CD14-positive monocyte (primary cell): ENCODE data around the gene FAT1. TPM values are rescaled to one million over a fixed set of nuclear protein-coding genes. Genes with fewer than 3 reads are reported as not detected.

ENCODE experiments used
- DNase-seq, 3 donors: peaks; one replicate each; pipeline ENCODE4 v3.0.0-alpha.2; 2011 to 2022
- H2AFZ ChIP-seq: 2 replicates; pipeline ENCODE4 v1.6.0; 2012; ENCODE audit warnings: mild to moderate bottlenecking, low read depth, low read length, inconsistent platforms; ENCODE audit not compliant: insufficient read depth, poor library complexity, severe bottlenecking
- H3K27ac ChIP-seq, 2 donors: 1 replicate in 1 of 2; 2 replicates in 1 of 2; pipeline ENCODE4 v1.5.1; 2012 to 2013; ENCODE audit warnings: low read length in 2 of 2, control low read depth in 1 of 2, inconsistent platforms in 1 of 2, low read depth in 1 of 2, mild to moderate bottlenecking in 1 of 2
- H3K27me3 ChIP-seq, 2 donors: one replicate each; pipeline versions ENCODE4 v1.6.0 to v1.6.1; 2011 to 2013; ENCODE audit warnings: low read length in 2 of 2; ENCODE audit not compliant: control insufficient read depth in 2 of 2, insufficient read depth in 2 of 2
- H3K36me3 ChIP-seq, 2 donors: replicated peaks in 1 of 2; 1 replicate in 1 of 2; 2 replicates in 1 of 2; pipeline versions ENCODE4 v1.5.1 to v1.6.1; 2012 to 2013; ENCODE audit warnings: low read length in 2 of 2, control low read depth in 1 of 2, inconsistent platforms in 1 of 2, mild to moderate bottlenecking in 1 of 2; ENCODE audit not compliant: insufficient read depth in 2 of 2, control insufficient read depth in 1 of 2
- H3K4me1 ChIP-seq, 2 donors: 1 replicate in 1 of 2; 2 replicates in 1 of 2; pipeline versions ENCODE4 v1.5.1 to v1.6.1; 2012 to 2013; ENCODE audit warnings: low read length in 2 of 2, control low read depth in 1 of 2, inconsistent platforms in 1 of 2, mild to moderate bottlenecking in 1 of 2, moderate library complexity in 1 of 2; ENCODE audit not compliant: insufficient read depth in 2 of 2, control insufficient read depth in 1 of 2
- H3K4me2 ChIP-seq: replicated peaks from 2 replicates; pipeline ENCODE3; 2012; ENCODE audit warnings: low read length, moderate library complexity, mild to moderate bottlenecking; ENCODE audit not compliant: poor library complexity, severe bottlenecking; ENCODE audit errors: extremely low read depth
- H3K4me3 ChIP-seq, 3 experiments: fragments of 200-600 bp in 1 of 3; sonication (generic) in 1 of 3; replicated peaks in 1 of 3; 1 replicate in 2 of 3; 2 replicates in 1 of 3; pipeline ENCODE4 v1.5.1; 2011 to 2013; ENCODE audit warnings: low read length in 3 of 3, mild to moderate bottlenecking in 3 of 3, control low read depth in 2 of 3, low read depth in 2 of 3, inconsistent platforms in 1 of 3, moderate library complexity in 1 of 3
- H3K79me2 ChIP-seq: 2 replicates; pipeline ENCODE4 v1.6.0; 2012; ENCODE audit warnings: mild to moderate bottlenecking, control low read depth, inconsistent platforms, low read length, moderate library complexity; ENCODE audit not compliant: insufficient read depth
- H3K9ac ChIP-seq: 2 replicates; pipeline ENCODE4 v1.6.0; 2017; ENCODE audit warnings: low read length, mild to moderate bottlenecking; ENCODE audit not compliant: insufficient read depth, poor library complexity, severe bottlenecking
- H3K9me3 ChIP-seq, 2 donors: replicated peaks in 1 of 2; 1 replicate in 1 of 2; 2 replicates in 1 of 2; pipeline versions ENCODE4 v1.5.1 to v1.6.1; 2012 to 2013; ENCODE audit warnings: low read length in 2 of 2, control low read depth in 1 of 2; ENCODE audit not compliant: control insufficient read depth in 1 of 2, insufficient read depth in 1 of 2
- H4K20me1 ChIP-seq: 2 replicates; pipeline ENCODE4 v1.6.0; 2012; ENCODE audit warnings: mild to moderate bottlenecking, low read length, control low read depth, moderate library complexity; ENCODE audit not compliant: insufficient read depth
- H3K27ac Mint-ChIP-seq, 7 donors: one replicate each; pipeline ENCODE4 v1.8.0; 2020; ENCODE audit warnings: mild to moderate bottlenecking in 7 of 7, mixed read lengths in 7 of 7, moderate library complexity in 6 of 7, inconsistent platforms in 2 of 7
- H3K27me3 Mint-ChIP-seq, 3 donors: one replicate each; pipeline ENCODE4 v1.8.0; 2021 to 2022; ENCODE audit warnings: low read depth in 3 of 3, mild to moderate bottlenecking in 3 of 3, mixed read lengths in 3 of 3, moderate library complexity in 3 of 3, inconsistent platforms in 1 of 3
- H3K36me3 Mint-ChIP-seq, 2 donors: one replicate each; pipeline ENCODE4 v1.8.0; 2020; ENCODE audit warnings: mixed read lengths in 2 of 2, inconsistent platforms in 1 of 2, mild to moderate bottlenecking in 1 of 2
- H3K4me1 Mint-ChIP-seq: one replicate; pipeline ENCODE4 v1.8.0; 2020; ENCODE audit warnings: mild to moderate bottlenecking, mixed read lengths
- H3K4me3 Mint-ChIP-seq, 2 donors: one replicate each; pipeline ENCODE4 v1.8.0; 2020; ENCODE audit warnings: mild to moderate bottlenecking in 2 of 2, mixed read lengths in 2 of 2, moderate library complexity in 1 of 2
- H3K9me3 Mint-ChIP-seq, 7 donors: one replicate each; pipeline ENCODE4 v1.8.0; 2020 to 2022; ENCODE audit warnings: mixed read lengths in 7 of 7, mild to moderate bottlenecking in 6 of 7, moderate library complexity in 6 of 7, inconsistent platforms in 2 of 7
- CTCF ChIP-seq: fragments of 200-600 bp; IDR thresholded peaks from one replicate; pipeline ENCODE4 v1.8.0; 2022; ENCODE audit warnings: antibody characterized with exemption, mild to moderate bottlenecking
- WGBS: methylation state at CpG from one replicate; pipeline ENCODE4 v1.1.5; 2013; ENCODE audit warnings: missing lambda C conversion rate; ENCODE audit not compliant: insufficient coverage; 5-methylcytosine and 5-hydroxymethylcytosine counted together
- intact Hi-C, 2 donors: fragments of 100-400 bp; cut with micrococcal nuclease; formaldehyde crosslinking; loops; one replicate each; pipeline versions ENCODE4 v1.15.0 to v1.15.1; 2023
- polyA plus RNA-seq, 3 donors: library from polyadenylated mRNA; depleted of rRNA in 1 of 3; unstranded in 2 of 3; stranded (reverse) in 1 of 3; fragments of 300-500 nt in 2 of 3; fragments of >200 nt in 1 of 3; fragmentation: Illumina TruSeq in 2 of 3; gene quantifications; 1 replicate in 2 of 3; 2 replicates in 1 of 3; pipeline ENCODE4 v1.2.3, GENCODE V29; 2012 to 2021

Gene FAT1
- polyA plus RNA-seq, 3 donors: not detected

- intact Hi-C loops: no loop called here
- Histone ChIP-seq H3K9ac (no peak overlapping the region), H3K79me2 (no peaks in the 10 kb centered on the region), H3K4me2 (no peak overlapping the region), H3K9me3 (no peaks in the 10 kb centered on the region), H3K27ac (no peak overlapping the region), H4K20me1 (no peaks in the 10 kb centered on the region), H3K4me3 (no peak overlapping the region), H3K4me1 (no peaks in the 10 kb centered on the region), H3K36me3 (no peaks in the 10 kb centered on the region), H2AFZ (no peak overlapping the region), H3K27me3 (no peaks in the 10 kb centered on the region)
- WGBS: 98% methylated on average over 14 of the region's 16 CpGs
- TF ChIP-seq CTCF: no peak
- DNase-seq: no peak
- Mint-ChIP-seq H3K4me3 (no peak overlapping the region), H3K9me3 (peaks cover 0 to 9% (median 3%) of the 10 kb centered on the region in 7 donors), H3K27ac (no peak overlapping the region), H3K4me1 (no peaks in the 10 kb centered on the region), H3K36me3 (no peaks in the 10 kb centered on the region), H3K27me3 (peaks cover 0 to 2% (median 0%) of the 10 kb centered on the region in 3 donors)
Measured at GRCh38 chr4:186707996-186708395, 15.7 kb downstream of the FAT1 start.

DNA sequence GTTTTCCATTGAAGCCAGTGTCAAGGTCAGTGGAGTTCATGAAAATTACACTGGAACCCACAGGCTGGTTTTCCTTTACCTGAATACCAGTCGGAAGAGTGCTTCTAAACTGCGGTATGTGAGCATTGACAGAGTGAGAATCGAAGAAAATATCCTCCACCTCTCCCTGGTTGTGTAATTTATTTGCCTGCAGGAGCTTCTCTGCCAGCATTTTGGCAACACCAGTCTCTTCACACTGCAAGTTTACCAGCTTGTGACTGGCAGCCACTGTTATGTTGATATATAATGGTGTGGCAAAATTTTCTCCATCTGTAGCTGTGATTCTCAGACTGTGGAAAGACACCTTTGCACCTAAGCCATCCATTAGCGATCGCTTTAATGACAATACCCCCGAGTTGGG lies 16.1 kb downstream of the FAT1 start:
- no peak overlapping the region for H3K4me3 Mint-ChIP-seq
- WGBS: 77% methylated on average over 3 of the region's 6 CpGs
- Histone ChIP-seq H3K4me1 (no peaks in the 10 kb centered on the region), H3K4me2 (no peak overlapping the region), H3K4me3 (no peak overlapping the region), H3K9ac (no peak overlapping the region), H3K27ac (no peak overlapping the region), H3K36me3 (no peaks in the 10 kb centered on the region), H3K27me3 (no peaks in the 10 kb centered on the region), H4K20me1 (no peaks in the 10 kb centered on the region), H2AFZ (no peak overlapping the region), H3K9me3 (no peaks in the 10 kb centered on the region), H3K79me2 (no peaks in the 10 kb centered on the region)
- no peak for TF ChIP-seq CTCF
- no peak for DNase-seq
- H3K9me3 Mint-ChIP-seq: peaks cover 0 to 8% (median 2%) of the 10 kb centered on the region in 7 donors
- no peaks in the 10 kb centered on the region for H3K4me1 Mint-ChIP-seq
- peaks cover 0 to under 1% (median 0%) of the 10 kb centered on the region in 3 donors for H3K27me3 Mint-ChIP-seq
- intact Hi-C loops: no loop called here
- no peak overlapping the region for H3K27ac Mint-ChIP-seq
- H3K36me3 Mint-ChIP-seq: no peaks in the 10 kb centered on the region
